Measurements from ENCODE around the gene BMP10.

BMP10 gene

GRCh38 chr2:68879296-68879695 is 8.1 kb upstream of the BMP10 start:
- no peak overlapping the region for H3K4me3 ChIP-seq (replicated peaks; ENCODE audit: low read depth, low read length)
- H3K36me3 ChIP-seq (ENCODE audit: control insufficient read depth, insufficient read depth, low read length): no peaks in the 10 kb centered on the region
- peaks cover 2% of the 10 kb centered on the region; the same call in 1 of the 2 replicates for H3K27me3 ChIP-seq (replicated peaks; ENCODE audit: control insufficient read depth, insufficient read depth, low read length)
- TF ChIP-seq CTCF (IDR thresholded peaks at IDR 0.05; ENCODE audit: insufficient read depth, low read length, poor library complexity, severe bottlenecking): no peak
- DNase-seq (ENCODE audit: extremely low read depth, insufficient read length): no peak

GRCh38 chr2:68878753-68879152 is 7.6 kb upstream of the BMP10 start:
- Histone ChIP-seq H3K4me3 (replicated peaks; ENCODE audit: low read depth, low read length) (no peak overlapping the region), H3K36me3 (ENCODE audit: control insufficient read depth, insufficient read depth, low read length) (no peaks in the 10 kb centered on the region), H3K27me3 (replicated peaks; ENCODE audit: control insufficient read depth, insufficient read depth, low read length) (peaks cover 2% of the 10 kb centered on the region; the same call in 1 of the 2 replicates)
- no peak for DNase-seq (ENCODE audit: extremely low read depth, insufficient read length)
- TF ChIP-seq CTCF (IDR thresholded peaks at IDR 0.05; ENCODE audit: insufficient read depth, low read length, poor library complexity, severe bottlenecking): no peak

GRCh38 chr2:68878071-68878711 is 7.0 kb upstream of the BMP10 start:
- TF ChIP-seq CTCF (IDR thresholded peaks at IDR 0.05; ENCODE audit: insufficient read depth, low read length, poor library complexity, severe bottlenecking): no peak

GRCh38 chr2:68877079-68877772 is 6.0 kb upstream of the BMP10 start:
- Histone ChIP-seq H3K4me3 (replicated peaks; ENCODE audit: low read depth, low read length) (no peak overlapping the region), H3K27me3 (replicated peaks; ENCODE audit: control insufficient read depth, insufficient read depth, low read length) (peaks cover 2% of the 10 kb centered on the region; the same call in 1 of the 2 replicates), H3K36me3 (ENCODE audit: control insufficient read depth, insufficient read depth, low read length) (no peaks in the 10 kb centered on the region)
- no peak for DNase-seq (ENCODE audit: extremely low read depth, insufficient read length)
- no peak for TF ChIP-seq CTCF (IDR thresholded peaks at IDR 0.05; ENCODE audit: insufficient read depth, low read length, poor library complexity, severe bottlenecking)

More at GRCh38 chr2:68878071-68878711, 7.0 kb upstream of the BMP10 start:
- Histone ChIP-seq H3K4me3 (replicated peaks; ENCODE audit: low read depth, low read length) (no peak overlapping the region), H3K36me3 (ENCODE audit: control insufficient read depth, insufficient read depth, low read length) (no peaks in the 10 kb centered on the region), H3K27me3 (replicated peaks; ENCODE audit: control insufficient read depth, insufficient read depth, low read length) (peaks cover 2% of the 10 kb centered on the region; the same call in 1 of the 2 replicates)
- no peak for DNase-seq (ENCODE audit: extremely low read depth, insufficient read length)

GRCh38 chr2:68870215-68870614 is 982 bp downstream of the BMP10 start:
- Histone ChIP-seq H3K4me3 (replicated peaks; ENCODE audit: low read depth, low read length) (no peak overlapping the region), H3K36me3 (ENCODE audit: control insufficient read depth, insufficient read depth, low read length) (no peaks in the 10 kb centered on the region)
- DNase-seq (ENCODE audit: extremely low read depth, insufficient read length): no peak

More at GRCh38 chr2:68870215-68870614, 982 bp downstream of the BMP10 start:
- no peaks in the 10 kb centered on the region; the same call in 1 of the 2 replicates for H3K27me3 ChIP-seq (replicated peaks; ENCODE audit: control insufficient read depth, insufficient read depth, low read length)
- no peak for TF ChIP-seq CTCF (IDR thresholded peaks at IDR 0.05; ENCODE audit: insufficient read depth, low read length, poor library complexity, severe bottlenecking)
